ENCODE measurements around the gene AGMO. TPM values are rescaled to one million over a fixed set of nuclear protein-coding genes. Genes with fewer than 3 reads are reported as not detected.

The AGMO gene
- total RNA-seq, 3 donors from 2014 or later = 1.4 to 4.3 (median 1.6) TPM

DNA sequence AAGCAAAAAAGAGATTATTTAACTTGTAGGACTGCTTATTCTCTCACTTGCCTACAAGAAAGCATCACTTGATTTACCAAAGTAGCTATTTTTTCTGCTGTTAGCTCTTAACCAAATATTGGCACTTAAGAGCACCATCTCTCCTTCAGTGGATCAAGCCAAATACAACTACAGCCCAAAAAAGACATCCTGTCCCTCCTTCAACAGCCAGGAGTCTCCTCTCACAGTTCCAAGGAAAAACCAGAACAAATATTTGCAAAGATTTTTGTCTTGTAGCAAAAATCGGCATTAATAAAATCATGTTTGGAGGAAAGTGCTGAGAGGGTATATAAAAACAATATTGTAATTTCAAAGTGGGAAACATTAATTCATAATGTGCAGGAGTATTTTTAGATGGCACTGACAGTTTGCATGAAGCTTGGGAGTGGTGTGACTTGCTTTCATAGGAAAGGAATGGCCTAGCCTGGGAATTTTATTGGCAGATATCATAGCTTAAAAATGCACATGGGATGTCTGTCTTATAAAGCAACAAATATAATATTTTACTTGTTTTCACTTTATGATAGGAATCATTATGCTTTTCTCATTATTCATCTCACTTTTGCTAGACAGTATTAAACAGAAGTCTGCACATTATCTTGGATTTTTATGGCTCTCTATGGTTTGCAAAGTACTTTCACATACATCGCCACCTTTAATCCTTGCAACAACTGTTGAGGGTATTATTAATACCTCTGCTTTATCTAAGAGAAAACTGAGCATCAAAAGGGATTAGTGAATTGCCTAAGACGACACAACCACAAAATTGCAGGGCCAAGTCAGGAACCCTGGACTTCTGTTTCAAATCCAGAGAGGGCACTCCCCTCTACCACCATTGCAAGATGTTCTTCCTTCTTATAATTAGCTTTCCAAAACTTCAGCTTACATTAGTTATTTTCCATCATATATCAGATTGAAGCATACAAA is 103.5 kb downstream of the AGMO start:
- no peak overlapping the region for H3K4me3 ChIP-seq
- TF ChIP-seq, protein P1, sequence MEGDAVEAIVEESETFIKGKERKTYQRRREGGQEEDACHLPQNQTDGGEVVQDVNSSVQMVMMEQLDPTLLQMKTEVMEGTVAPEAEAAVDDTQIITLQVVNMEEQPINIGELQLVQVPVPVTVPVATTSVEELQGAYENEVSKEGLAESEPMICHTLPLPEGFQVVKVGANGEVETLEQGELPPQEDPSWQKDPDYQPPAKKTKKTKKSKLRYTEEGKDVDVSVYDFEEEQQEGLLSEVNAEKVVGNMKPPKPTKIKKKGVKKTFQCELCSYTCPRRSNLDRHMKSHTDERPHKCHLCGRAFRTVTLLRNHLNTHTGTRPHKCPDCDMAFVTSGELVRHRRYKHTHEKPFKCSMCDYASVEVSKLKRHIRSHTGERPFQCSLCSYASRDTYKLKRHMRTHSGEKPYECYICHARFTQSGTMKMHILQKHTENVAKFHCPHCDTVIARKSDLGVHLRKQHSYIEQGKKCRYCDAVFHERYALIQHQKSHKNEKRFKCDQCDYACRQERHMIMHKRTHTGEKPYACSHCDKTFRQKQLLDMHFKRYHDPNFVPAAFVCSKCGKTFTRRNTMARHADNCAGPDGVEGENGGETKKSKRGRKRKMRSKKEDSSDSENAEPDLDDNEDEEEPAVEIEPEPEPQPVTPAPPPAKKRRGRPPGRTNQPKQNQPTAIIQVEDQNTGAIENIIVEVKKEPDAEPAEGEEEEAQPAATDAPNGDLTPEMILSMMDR (IDR thresholded peaks at IDR 0.05) = no peak
- TF ChIP-seq POLR2A (IDR thresholded peaks at IDR 0.05) (no peak), POLR2AphosphoS5 (IDR thresholded peaks at IDR 0.05) (no peak)
- no peak for DNase-seq (ENCODE audit: low spot score in 2 of 2)
- no peaks in the 10 kb centered on the region for H3K27me3 ChIP-seq
- H3K27ac ChIP-seq = no peak overlapping the region
- H3K36me3 ChIP-seq = no peaks in the 10 kb centered on the region
- intact Hi-C loops (cut with DNase I; ENCODE audit: low total_unique reads) = no loop called here
- H3K4me1 ChIP-seq = no peaks in the 10 kb centered on the region
- H3K9me3 ChIP-seq = no peaks in the 10 kb centered on the region

DNA sequence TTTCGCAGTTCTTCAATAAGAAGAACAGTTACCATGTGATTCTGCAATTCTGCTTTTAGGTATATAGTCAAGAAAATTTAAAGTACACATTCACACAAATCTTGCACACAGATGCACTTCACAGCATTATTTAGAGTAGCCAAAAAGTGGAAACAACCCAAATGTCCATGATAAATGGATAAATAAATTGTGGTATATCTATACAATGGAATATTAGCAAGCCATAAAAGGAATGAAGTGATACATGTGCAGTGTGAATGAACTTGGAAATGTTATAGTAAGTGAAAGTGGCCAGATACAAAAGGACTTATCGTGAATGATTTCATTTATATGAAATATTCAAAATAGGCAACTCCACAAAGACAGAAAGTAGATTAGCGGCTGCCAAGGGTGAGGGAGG is 109.1 kb downstream of the AGMO start:
- H3K4me3 ChIP-seq = no peak overlapping the region
- TF ChIP-seq, protein P1 (IDR thresholded peaks at IDR 0.05) = no peak
- no peak for TF ChIP-seq POLR2A (IDR thresholded peaks at IDR 0.05)
- TF ChIP-seq POLR2AphosphoS5 (IDR thresholded peaks at IDR 0.05) = no peak
- no peaks in the 10 kb centered on the region for H3K36me3 ChIP-seq
- intact Hi-C loops (cut with DNase I; ENCODE audit: low total_unique reads) = no loop called here
- no peak for DNase-seq (ENCODE audit: low spot score in 2 of 2)
- no peaks in the 10 kb centered on the region for H3K4me1 ChIP-seq
- no peaks in the 10 kb centered on the region for H3K27me3 ChIP-seq
- no peak overlapping the region for H3K27ac ChIP-seq
- H3K9me3 ChIP-seq = peaks cover 0 to 3% of the 10 kb centered on the region in 2 donors

DNA sequence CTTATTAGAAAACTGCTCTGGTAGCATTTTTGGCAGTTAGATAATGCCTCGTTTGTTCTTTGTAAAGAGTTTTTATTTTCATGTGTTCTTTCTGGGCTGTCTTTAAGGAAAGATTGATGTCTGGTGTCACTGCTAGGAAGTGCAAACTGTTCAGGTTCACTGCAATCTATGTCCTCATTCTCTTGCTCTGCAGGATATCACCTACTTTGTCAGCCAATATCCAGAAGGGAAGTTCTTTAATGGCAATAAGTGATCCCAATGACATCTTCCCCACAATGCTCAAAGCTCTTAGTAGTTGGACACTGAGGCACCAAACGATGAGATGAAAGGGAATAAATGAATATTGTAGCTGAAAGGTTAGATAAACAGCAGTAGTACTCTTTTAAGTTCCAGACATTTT is 115.1 kb downstream of the AGMO start:
- DNase-seq (ENCODE audit: low spot score in 2 of 2) = no peak

DNA sequence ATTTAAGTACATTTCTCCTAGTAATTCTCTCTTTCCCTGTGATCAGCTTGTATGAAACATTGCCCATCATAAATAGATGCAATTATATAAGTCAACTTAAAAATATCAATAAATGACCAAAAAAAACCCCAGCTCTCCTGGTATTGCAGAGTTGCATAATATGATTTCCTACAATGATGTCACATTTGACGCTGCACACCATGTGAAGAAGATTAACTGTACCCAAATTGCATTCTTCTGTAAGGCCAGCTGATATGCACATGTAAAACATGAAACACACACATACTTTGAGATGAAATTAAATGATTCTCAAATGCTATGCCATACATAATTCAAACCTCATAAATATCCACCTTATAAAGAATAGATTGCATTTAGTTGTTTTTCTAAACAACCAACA is 115.5 kb downstream of the AGMO start:
- intact Hi-C loops (cut with DNase I; ENCODE audit: low total_unique reads) = no loop called here
- Histone ChIP-seq H3K4me3 (no peak overlapping the region), H3K27ac (no peak overlapping the region), H3K27me3 (no peaks in the 10 kb centered on the region), H3K36me3 (no peaks in the 10 kb centered on the region), H3K4me1 (no peaks in the 10 kb centered on the region), H3K9me3 (no peaks in the 10 kb centered on the region)
- TF ChIP-seq POLR2A (IDR thresholded peaks at IDR 0.05) (no peak), POLR2AphosphoS5 (IDR thresholded peaks at IDR 0.05) (no peak)
- TF ChIP-seq, protein P1 (IDR thresholded peaks at IDR 0.05) = no peak
- no peak for DNase-seq (ENCODE audit: low spot score in 2 of 2)

More for the DNA sequence above, 115.1 kb downstream of the AGMO start:
- TF ChIP-seq POLR2A (IDR thresholded peaks at IDR 0.05) (no peak), POLR2AphosphoS5 (IDR thresholded peaks at IDR 0.05) (no peak)
- TF ChIP-seq, protein P1 (IDR thresholded peaks at IDR 0.05) = no peak
- H3K4me3 ChIP-seq = no peak overlapping the region
- H3K4me1 ChIP-seq = no peaks in the 10 kb centered on the region
- H3K27me3 ChIP-seq = no peaks in the 10 kb centered on the region
- no peaks in the 10 kb centered on the region for H3K36me3 ChIP-seq
- no peak overlapping the region for H3K27ac ChIP-seq
- intact Hi-C loops (cut with DNase I; ENCODE audit: low total_unique reads) = no loop called here
- no peaks in the 10 kb centered on the region for H3K9me3 ChIP-seq

DNA sequence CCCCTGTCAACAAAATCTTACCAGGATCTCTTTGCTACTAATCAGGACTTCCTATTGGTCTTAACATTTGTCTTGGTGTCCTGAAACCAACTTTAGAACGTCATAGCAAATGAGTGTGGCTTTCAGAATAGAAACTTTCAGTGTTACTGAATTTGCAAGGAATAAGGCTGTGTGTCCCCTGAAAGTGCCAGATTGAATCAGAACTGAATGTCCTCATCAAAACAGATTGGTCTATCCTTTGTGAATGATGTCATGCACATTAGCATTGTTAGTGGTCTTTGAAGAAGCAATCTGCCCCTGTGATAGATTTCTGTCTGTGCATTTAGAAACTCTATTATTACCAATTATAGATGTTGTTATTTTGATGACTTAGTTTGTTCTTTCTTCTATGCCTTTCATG is 119.9 kb downstream of the AGMO start:
- intact Hi-C loops (cut with DNase I; ENCODE audit: low total_unique reads) = loop anchor here (2.0 kb wide), 1 partner anchor 39 kb away; no protein-coding TSS in a partner anchor
- DNase-seq (ENCODE audit: low spot score in 2 of 2) = no peak
- Histone ChIP-seq H3K4me1 (no peaks in the 10 kb centered on the region), H3K9me3 (no peaks in the 10 kb centered on the region), H3K27me3 (no peaks in the 10 kb centered on the region), H3K4me3 (no peak overlapping the region), H3K27ac (no peak overlapping the region), H3K36me3 (no peaks in the 10 kb centered on the region)
- no peak for TF ChIP-seq POLR2AphosphoS5 (IDR thresholded peaks at IDR 0.05)
- no peak for TF ChIP-seq POLR2A (IDR thresholded peaks at IDR 0.05)
- TF ChIP-seq, protein P1 (IDR thresholded peaks at IDR 0.05) = no peak

All from breast epithelium (tissue), 4 donors.